ENCODE results near the gene FGB.

The FGB gene

GRCh38 chr4:154597798-154598774 is 35.3 kb downstream of the FGB start:
- no peak for DNase-seq

DNA sequence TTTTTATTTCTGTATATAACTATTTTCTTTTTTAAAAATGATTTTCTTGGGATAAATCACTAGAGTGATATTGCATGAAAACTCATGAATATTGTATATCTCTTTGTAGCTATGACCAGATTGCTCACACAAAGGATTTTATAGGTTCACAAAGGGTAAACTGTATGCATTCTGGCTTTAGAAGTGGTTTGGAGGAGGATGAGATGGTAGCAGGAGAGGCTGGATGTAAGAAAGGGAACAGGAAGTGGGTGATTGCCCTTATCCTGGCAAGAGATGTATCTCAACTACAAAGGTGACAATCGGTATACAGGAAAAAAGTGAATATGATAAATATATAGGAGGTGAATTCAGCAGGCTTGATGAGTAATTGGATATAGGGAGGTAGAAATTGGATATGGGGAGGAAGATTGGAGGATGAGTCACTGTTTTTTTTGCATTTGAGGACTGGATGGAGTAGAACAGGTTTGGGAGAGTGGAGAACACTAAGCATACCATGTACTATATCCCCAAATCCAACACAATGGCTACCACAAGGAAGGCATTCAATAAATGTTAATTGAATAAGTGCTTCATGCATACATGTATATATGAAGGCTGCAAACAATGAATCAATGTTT is 39.7 kb downstream of the FGB start:
- DNase-seq: no peak

GRCh38 chr4:154603033-154603943 is 40.5 kb downstream of the FGB start:
- no peak for DNase-seq

DNA sequence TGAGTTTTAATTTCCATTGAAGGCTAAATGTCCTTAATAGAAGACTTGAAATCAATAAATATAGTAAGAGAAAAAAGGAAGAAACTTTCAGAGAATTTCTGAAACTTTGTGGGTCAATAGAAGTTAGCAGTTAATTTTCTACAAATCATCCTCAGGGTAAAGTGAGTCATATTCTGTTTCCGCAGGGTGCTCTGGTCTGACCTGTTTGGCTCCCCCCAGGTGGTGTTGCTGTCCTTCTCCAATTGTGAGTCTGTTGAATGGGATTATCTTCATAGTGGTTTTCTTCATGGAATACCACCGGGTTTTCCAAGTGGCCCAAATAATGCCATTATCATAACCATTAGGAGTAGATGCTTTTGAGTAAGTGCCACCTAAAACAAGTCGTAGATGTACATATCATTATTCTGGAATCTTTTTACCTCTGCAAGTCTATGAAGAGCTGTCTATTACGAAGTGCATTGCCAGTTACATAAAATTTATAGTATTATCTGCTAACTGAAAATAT is 41.9 kb downstream of the FGB start:
- no peak for DNase-seq

GRCh38 chr4:154606728-154607723 is 44.2 kb downstream of the FGB start:
- no peak for DNase-seq

- DNase-seq: no peak
Measured at GRCh38 chr4:154608361-154609252, 45.8 kb downstream of the FGB start.

DNA sequence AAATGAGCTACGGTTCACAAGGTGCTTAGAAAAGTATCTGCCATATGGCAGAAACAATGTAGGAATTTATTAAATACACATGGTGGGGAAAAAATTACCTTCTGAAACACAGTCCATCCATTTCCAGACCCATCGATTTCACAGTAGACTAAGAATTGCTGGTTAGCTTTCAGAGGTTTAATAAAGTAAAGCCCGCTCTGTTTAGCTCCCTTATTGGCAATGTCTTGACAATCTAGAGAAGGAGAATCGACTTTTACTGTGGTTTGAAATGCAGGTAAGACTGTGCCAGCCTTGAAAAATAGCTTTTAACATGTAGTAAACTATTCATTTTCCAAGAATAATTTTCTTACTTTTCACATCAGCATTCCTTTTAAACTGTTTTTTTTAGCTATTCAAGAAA is 46.7 kb downstream of the FGB start:
- no peak for DNase-seq

- DNase-seq: no peak
Measured at GRCh38 chr4:154610582-154610981, 47.8 kb downstream of the FGB start.

DNA sequence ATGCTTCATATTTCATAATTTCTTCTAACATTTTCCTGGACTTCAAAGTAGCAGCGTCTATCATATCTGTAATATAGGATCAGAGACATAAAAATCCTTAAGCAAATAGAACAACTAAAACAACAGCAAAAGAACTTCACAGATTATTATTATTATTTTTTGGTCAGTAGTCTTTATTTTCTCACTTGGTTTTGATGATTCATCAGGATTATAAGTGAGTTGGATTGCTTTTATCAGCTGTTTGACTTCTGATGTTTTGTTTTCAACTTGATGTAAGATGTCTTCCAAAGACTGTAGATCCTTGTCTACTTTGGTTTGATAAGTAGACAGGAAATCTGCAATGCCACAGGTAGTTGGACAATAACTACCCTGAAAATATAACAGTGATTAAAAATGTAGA is 49.0 kb downstream of the FGB start:
- DNase-seq: no peak

GRCh38 chr4:154612472-154613414 is 49.9 kb downstream of the FGB start, which contains the start of gene FGG:
Gene FGG, minus strand, starts transcription at chr4:154612656. Its CDS starts 47 bp downstream, at chr4:154612609.
- DNase-seq: no peak

GRCh38 chr4:154614306-154614705 is 51.5 kb downstream of the FGB start:
- DNase-seq: no peak

- DNase-seq: no peak
Measured at GRCh38 chr4:154615211-154615610, 52.4 kb downstream of the FGB start.

GRCh38 chr4:154616287-154616686 is 53.5 kb downstream of the FGB start:
- no peak for DNase-seq

- no peak for DNase-seq
Measured at GRCh38 chr4:154616731-154617130, 53.9 kb downstream of the FGB start.

- DNase-seq: no peak
Measured at GRCh38 chr4:154617820-154618317, 55.1 kb downstream of the FGB start.

DNA sequence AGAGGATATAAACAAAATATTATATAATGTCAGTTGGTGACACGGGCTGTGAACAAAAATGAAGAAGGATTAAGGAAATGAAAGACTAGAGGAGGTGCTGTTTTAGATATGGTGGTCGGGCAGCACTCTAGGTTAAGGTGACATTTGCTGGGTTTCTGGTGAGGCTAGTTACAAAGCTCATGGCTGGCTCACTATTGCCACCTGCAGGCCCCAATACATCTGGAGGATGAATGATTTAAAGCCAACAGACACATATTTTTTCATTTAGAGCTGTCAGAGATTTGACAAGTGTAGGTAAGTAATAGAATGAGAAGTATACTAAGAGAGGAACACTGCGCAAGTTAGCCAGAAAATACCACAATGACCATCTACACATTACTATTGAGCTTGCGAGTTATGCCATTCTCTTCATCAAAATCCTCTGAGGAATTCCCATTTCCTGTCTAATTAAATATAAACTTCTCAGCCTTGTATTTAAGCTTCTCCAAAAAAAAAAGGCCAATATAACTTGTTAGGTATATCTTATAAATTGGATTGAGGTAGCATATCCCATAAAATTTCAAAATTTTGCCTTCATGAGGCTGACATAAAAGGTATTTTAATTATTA is 56.0 kb downstream of the FGB start:
- DNase-seq: no peak

- DNase-seq: no peak
Measured at GRCh38 chr4:154620111-154620510, 57.3 kb downstream of the FGB start.

Data from NCI-H774 (cell line).